HG03135 (cell line): ENCODE measurements around the gene MIAT.

ENCODE experiments used
- ATAC-seq: cut with Tn5 transposase; IDR thresholded peaks from one replicate; pipeline ENCODE4 v1.9.1; 2021; ENCODE audit warnings: mild to moderate bottlenecking, moderate library complexity; ENCODE audit not compliant: unreplicated experiment

MIAT gene

GRCh38 chr22:26665813-26666231 is 8.4 kb downstream of the MIAT start:
- ATAC-seq: no peak

- no peak for ATAC-seq
These were observed 9.8 kb downstream of the MIAT start for GRCh38 chr22:26667140-26667539.

DNA sequence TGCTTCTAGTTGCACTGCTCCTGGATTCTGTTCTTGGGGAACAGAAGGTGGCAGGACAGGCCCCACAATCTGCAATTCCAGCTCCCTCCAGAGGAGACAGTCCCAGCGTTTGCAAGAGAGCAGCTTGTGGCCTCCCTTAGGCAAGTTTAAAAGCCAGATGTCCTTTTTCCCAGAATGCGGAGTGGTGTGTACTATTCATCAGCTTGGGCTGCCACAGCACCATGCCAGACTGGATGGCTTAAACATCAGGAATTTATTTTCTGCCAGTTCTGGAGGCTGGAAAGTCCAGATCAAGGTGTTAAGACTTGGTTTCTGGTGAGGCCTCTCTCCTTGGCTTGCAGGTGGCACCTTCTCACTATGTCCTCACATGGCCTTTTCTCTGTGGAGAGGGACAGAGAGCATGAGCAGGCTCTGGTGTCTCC is 11.7 kb downstream of the MIAT start:
- no peak for ATAC-seq

DNA sequence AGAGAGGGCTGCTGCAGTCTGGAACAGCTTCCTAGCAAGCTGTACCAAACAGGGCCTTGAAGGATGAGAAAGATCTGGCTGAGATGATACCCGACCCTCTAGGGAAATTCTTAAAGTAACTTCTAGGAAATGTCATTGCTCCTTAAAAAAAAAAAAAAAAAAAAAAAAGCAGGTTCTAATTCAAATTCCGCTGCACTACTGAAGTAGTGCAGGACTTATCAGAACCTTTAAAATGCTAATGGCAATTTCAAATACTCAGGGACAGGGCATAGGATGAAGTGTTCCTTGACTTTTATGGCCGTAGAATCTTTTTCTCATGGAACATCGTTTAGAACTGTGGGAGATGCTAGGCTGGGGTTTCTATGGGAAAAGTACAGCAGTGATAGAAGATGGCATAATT is 13.1 kb downstream of the MIAT start:
- ATAC-seq: no peak

- no peak for ATAC-seq
These were observed 14.1 kb downstream of the MIAT start for GRCh38 chr22:26671317-26672059.

DNA sequence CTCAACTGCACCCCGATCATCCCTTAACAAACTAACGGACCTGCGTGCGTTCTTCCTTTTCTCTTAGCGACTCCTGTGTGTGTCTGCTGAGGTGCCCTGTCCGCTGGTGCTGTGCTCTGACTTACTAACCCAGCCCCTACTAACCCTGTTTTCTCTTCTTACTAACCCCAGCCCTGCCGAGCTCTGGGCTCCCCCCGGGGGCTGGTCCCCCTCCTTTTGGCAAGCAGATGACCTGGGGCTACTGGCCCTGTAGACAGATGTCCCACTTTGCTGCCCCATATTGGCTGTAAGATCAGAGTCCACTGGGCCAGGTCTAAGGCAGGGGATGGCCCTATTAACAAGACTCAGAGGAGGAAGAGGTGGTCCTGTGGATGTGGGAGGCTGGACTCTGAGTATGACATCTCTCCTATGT is 14.7 kb downstream of the MIAT start:
- ATAC-seq: peak; percentile 15

DNA sequence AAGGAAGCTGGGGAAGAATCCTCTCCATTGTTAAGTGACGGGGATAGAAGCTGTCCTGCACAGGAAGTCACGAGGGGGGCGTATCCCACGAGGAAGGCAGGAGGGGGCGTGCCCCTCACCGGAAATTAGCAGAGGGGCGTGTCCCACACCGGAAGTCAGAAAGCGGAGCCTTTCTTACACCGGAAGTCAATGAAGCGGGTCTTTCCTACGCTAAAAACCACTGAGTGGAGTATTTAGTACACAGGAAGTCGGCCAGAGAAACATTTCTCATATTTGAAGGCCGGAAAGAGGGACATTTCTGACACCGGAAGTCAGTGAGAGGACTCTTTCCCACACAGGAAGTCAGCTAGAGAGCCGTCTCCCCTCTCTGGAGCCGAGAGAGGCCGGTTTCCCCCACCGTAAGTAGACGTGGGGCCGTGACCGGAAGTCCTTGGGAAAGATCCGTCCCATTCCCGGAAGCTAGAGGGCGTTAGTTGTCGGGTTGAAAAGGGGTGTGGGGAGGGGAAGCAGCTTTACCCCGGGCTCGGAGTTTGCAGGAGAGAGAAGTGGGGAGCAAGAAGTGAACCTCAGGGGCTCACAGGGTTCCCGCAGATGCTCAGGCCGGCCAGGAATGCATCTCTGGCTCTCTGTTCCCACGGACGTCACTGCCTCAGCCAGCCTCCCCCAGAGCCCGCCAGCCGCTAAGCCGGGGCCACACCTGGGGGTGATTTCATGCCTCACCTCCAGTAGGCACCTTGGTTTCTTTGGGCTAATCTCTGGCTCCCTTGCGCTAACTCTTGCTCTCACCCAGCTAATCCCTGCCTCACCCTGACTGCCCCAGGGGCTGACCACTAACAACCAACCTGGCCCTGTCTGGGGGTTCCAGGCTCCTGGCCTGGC is 15.4 kb downstream of the MIAT start:
- peak; percentile 56 for ATAC-seq

GRCh38 chr22:26673486-26673885 is 16.1 kb downstream of the MIAT start:
- ATAC-seq: no peak

DNA sequence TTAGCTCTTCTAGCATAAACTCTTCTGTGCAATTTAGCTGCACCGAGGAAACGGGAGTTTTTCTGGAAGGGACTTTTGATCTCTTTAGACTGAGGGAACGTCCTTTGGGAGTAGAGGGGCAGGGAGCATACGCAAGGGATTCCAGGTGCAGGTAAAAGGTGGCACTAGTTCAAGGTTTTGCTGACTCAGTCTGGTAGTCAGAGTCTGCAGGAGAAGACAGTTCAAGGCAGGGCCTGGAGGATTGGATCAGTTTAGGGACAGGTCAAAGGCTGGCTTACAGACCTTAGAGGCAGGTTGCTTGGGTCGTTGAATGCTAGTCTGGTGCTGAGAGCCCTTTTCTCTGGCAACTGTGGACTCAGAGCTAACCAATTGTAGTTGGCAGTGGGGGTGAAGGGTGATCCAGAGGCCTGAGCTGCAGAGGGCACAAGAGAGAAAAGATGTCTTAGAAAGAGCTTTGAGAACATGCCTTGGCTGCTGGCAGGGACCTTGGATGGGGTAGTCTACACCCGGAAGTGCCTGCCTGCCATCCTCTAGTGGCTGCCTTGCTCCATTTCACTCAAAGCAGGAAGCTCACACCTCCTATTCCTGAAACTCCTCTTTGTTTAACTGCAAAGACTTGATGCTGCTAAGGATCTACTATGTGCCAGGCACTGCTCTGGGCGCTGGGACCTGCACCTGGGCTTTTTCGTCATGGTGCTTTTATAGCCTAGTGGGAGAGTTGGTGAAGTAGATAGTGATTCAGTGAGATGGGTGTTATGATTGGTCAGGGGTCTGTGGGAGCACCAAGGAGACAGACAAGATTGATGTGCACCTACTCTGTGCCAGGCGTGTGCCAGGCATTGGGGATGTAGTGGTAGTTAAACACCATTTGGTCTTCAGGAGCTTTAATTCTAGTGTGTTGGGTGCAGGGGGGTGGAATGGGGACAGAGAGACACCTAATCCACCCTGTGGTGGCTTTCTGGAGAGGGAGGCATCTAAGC is 17.1 kb downstream of the MIAT start:
- ATAC-seq: no peak

GRCh38 chr22:26675687-26676268 is 18.4 kb downstream of the MIAT start:
- ATAC-seq: no peak

- ATAC-seq: no peak
These were observed 19.8 kb downstream of the MIAT start for GRCh38 chr22:26677217-26677616.

DNA sequence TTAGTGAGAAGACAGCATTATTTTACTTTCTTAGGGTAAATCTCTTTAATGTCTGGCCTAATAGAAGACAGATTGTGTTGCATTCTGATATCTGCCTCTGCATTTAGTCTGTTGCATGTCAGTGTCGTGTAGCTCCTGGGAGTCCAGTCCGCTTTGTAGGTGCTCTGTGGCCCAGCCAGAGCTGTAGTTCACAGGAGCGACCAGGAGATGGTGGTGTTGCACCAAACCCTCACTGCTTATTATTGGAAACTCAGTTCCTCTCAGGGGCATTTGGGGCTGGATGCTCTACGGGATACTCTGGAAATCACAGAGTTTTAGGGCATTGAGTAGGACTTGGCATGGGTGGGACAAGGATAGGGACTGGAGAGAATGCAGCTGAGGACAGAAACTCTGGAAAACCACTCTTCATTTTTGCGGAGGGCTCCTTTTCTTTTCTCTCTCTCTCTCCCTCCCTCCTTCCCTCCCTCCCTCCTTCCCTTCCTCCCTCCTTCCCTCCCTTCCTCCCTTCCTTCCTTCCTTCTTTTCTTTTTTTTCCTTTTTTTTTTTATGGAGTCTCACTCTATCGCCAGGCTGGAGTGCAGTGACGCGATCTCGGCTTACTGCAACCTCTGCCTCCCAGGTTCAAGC is 21.7 kb downstream of the MIAT start:
- ATAC-seq: no peak

GRCh38 chr22:26680485-26680884 is 23.1 kb downstream of the MIAT start:
- no peak for ATAC-seq

DNA sequence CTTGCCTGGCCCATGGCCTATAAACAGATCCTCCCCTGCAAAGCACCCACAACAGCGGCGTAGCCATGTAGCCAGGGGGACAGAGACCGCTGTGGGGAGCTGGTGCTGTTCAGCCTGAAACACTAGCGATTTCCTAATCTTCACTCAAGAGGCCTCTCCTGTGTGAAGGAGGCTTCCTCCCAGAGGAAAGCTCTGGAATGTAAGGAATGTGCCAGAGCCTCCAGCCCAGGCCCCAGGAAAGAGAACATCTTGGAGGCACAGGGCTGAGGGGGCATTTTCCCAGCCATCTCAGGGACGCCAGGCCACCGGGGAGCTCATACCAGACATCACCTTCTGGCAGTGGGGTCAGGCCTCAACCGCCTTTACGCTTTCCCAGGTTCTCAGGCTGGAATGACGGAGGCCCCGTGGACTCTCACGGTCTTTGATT is 24.0 kb downstream of the MIAT start:
- no peak for ATAC-seq

- no peak for ATAC-seq
These were observed 26.8 kb downstream of the MIAT start for GRCh38 chr22:26684168-26684567.

- no peak for ATAC-seq
These were observed 28.2 kb downstream of the MIAT start for GRCh38 chr22:26685601-26686000.

- ATAC-seq: no peak
These were observed 30.1 kb downstream of the MIAT start for GRCh38 chr22:26687439-26687838.

GRCh38 chr22:26689513-26690301 is 32.3 kb downstream of the MIAT start:
- no peak for ATAC-seq

DNA sequence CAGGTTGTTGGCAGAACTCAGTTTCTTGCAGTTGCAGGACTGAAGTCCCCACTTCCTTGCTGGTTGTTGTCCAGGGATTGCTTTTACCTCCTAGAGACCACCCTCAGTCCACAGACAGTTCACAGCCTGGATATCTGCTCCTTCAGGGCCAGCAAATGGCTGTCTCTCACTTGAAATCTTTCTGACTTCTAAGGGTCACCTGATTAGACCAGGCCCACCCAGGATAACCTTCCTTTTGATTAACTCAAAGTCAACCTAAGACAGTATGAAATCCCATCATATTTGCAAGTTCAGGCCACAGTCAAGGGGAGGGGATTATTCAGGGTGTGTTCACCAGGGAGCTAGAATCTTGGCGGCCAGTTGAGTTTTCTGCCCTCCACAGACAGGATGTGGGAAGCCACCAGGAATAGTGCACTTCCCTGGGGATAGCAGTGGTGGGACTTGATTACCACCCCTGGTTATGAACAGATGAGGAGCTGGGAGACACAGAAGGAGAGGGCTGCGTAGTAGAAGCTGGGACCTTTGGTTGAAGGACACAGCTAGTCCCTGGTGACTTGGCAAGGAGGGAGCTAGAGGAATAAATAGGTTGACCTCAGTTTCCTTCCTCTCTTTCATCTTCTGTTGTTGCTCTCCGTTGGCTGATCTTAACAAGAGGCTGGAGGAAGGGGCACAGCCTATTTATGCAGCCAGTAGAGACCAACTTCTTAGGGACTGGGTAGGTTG is 33.4 kb downstream of the MIAT start:
- ATAC-seq: no peak
